Esophagus mucosa (tissue), 1 donor: ENCODE results near the gene CORIN. TPM values are rescaled to one million over a fixed set of nuclear protein-coding genes. Genes with fewer than 3 reads are reported as not detected.
"Not testable (repeated sequence)": the region's sequence is repeated elsewhere in the genome, so short reads cannot be mapped to it uniquely, and the experiment has no call there.

Experiments used
- ATAC-seq: fragments of 200-7000 bp; cut with Tn5 transposase; one replicate; pipeline ENCODE4 v1.9.1; 2020
- total RNA-seq: library from RNA; stranded (reverse); gene quantifications from one replicate; pipeline ENCODE4 v1.2.4, GENCODE V29; 2023
- donor health status: DM: yes; HTN: yes; CAD: no.

Gene CORIN
- total RNA-seq, 1 donor from 2014 or later, result 0.88 TPM

DNA sequence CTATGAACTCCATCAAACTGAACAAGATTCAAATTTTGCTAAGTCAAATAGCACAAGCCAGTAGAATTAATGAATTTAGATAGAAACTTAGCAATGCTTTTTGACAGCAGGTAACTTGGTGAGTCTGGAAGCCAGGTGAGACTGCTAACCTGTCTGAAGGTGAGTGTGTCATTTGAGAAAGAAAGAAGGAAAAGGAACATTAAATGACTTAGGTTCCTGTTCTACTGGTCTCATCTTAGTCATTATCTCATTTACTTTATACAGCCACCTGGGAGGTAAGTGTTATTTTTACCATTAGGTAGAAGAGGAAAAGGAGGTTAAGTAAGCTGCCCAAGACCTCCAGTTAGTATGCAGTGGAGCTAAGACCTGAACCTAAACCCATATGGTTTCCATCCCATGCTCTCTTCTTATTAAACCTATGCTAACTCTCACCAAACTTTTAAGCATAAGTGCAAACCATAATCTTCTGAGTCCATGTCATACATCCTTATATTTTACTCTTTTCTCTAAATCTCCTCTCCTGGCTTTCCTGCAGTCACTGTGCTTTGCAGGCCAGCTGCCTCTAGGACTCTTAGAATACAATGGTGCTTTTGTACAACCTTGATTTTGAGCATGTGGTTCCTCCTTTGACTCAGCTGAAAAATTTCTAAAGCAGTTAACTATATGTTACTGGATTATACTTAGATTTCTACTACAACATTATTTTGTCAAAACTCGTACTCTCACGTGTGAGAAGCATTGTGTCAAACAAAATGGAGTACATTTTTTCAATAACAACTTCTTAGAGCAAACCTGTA lies 284.3 kb downstream of the CORIN start:
- peak; percentile 91 for ATAC-seq

DNA sequence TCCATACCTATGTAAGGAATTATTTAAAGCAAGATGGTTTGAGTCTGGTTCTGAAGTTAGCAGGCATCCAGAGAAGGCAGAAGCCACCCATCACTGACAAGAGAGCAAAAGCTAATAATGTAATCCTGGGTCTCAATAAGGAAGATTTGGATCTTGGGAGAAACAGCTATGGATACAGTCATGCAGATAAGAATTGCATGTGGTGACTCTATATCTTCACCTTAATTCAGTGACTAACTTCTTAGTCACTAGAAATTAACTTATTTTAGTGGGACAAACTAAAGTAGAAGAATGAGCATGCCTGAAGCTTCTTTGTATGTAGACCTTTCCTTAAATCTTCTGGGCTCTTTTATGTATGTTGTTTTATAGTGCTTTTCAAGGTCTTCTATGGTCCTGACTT lies 286.2 kb downstream of the CORIN start:
- ATAC-seq, result no peak

DNA sequence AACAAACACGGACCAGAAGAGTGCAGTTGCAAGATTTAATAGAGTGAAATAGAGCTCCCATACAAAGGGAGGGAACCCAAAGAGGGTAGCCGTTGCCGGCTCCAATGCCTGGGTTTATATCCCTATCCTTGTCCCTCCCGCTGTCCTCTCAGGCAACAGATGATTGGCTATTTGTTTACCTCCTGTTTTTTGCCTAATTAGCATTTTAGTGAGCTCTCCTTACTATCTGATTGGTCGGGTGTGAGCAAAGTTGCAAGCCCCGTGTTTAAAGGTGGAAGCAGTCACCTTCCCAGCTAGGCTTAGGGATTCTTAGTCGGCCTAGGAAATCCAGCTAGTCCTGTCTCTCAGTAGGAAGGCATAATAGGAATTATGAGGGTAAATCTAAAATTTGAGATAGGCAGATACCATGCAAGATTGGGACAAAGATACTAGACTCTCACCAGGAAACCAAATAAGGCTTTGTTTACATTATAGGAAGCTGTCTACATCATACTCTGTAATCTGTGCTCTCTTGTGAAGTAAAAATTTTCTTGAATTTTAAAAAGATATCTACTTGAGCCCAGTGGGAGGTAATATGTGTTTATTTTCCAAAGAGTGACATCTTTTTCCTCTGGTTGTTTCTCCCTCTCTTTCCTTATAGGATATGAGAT lies 286.8 kb downstream of the CORIN start:
- ATAC-seq, result no peak

DNA sequence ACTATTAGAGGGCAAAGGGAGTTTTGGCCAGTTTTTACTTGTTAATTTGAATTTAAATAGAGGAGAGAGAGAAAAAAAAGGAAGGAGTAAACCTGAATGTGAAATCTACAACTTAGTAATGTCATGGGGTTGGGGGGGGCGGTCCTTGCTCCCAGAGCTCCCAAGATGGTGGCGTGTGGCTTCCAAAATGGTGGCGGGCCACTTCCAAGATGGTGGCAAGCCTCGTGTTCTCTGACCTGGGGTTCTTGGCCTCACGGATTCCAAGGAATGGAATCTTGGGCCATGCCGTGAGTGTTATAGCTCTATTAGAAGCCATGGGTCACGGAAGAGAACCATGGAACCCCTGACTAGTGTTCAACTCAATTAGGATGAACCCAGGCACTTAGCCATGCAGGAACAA lies 287.5 kb downstream of the CORIN start:
- not testable (repeated sequence) for ATAC-seq

Other genes with a start within 250 kb of the CORIN start
- gene NFXL1, start 76.5 kb upstream of the CORIN start, total RNA-seq, result 9.7 TPM
- gene CNGA1, start 178.6 kb upstream of the CORIN start, total RNA-seq, result 7.2 TPM
- gene NIPAL1, start 178.7 kb upstream of the CORIN start, total RNA-seq, result 44.2 TPM